SH-SY5Y (cell line): ENCODE results near the gene MEIOSIN.

Experiments
- GATA2 ChIP-seq: IDR thresholded peaks from 2 replicates; pipeline ENCODE4 v1.6.1; 2011; ENCODE audit warnings: mild to moderate bottlenecking, low read depth, low read length
- GATA3 ChIP-seq: IDR thresholded peaks from 2 replicates; pipeline ENCODE4 v1.6.1; 2011; ENCODE audit warnings: low read depth, mild to moderate bottlenecking, low read length, moderate library complexity

- TF ChIP-seq GATA2 (no peak), GATA3 (no peak)
These were observed 53.3 kb downstream of the MEIOSIN start for GRCh38 chr19:45786533-45786894.
